Hematopoietic multipotent progenitor cell treated with erythropoietin and hydrocortisone succinate and interleukin-3 and kit ligand, for 17 days (in vitro differentiated cells): ENCODE results near the gene ASCC2.
"Not testable (repeated sequence)": the region's sequence is repeated elsewhere in the genome, so short reads cannot be mapped to it uniquely, and the experiment has no call there.

ENCODE experiments used
- DNase-seq: peaks from one replicate; pipeline ENCODE4 v3.0.0-alpha.2; 2015; ENCODE audit warnings: low spot score

Gene ASCC2

GRCh38 chr22:29784451-29785361, 53.4 kb downstream of the ASCC2 start:
- DNase-seq, result no peak

- DNase-seq, result no peak
These were observed 55.8 kb downstream of the ASCC2 start for GRCh38 chr22:29782061-29782845.

GRCh38 chr22:29780748-29781676, 57.1 kb downstream of the ASCC2 start:
- DNase-seq, result peak; percentile 57

- no peak for DNase-seq
These were observed 57.9 kb downstream of the ASCC2 start for GRCh38 chr22:29780220-29780619.

GRCh38 chr22:29773233-29773632, 64.8 kb downstream of the ASCC2 start:
- DNase-seq, result no peak

DNA sequence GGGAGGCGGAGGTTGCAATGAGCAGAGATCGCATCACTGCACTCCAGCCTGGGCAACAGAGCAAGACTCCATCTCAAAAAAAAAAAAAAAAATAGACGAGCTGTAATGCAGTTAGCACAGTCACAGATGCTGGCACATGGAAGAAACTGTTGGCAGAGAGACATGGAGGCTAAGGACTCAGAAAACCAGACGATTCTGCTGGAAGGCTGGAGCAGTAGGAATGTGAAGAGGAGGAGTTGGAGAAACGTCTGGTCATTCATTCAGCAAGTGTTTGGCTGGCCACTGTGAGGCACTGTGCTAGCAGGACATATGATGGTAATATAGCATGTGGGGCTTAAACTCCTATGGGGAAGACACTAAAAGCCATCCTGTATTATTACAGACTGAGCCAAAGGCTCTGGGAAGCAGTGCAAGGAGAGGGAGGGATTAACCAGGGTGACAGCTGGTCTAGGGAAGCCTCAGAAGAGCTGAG, 65.9 kb downstream of the ASCC2 start:
- peak; percentile 35 for DNase-seq

DNA sequence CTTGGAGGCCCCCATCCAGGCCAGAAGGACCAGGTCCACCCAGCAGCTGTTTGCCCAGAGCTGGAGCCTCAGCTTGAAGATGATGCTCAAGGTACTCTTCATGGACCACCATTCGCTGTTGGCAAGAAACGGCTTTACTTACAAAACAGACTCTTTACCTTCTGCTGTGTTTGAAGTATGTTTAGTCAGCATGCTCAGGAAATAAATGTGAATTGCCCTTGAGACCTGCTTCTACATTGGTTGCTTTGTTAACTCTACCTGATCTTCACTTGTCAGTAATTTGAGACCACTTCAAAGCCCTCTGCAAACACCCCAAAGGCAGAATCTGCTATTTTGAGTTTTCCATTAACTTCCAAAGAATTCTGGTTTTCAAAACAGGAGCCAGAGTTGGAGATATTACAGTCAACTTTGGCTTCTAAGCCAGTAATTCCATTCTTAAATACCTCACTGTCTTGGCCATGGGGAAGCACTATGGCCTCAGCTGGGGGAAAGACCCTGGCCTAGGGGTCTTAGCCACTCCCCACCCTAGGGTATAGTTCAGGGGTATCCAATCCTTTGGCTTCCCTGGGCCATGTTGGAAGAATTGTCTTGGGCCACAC, 68.3 kb downstream of the ASCC2 start:
- no peak for DNase-seq

GRCh38 chr22:29768052-29768693, 69.9 kb downstream of the ASCC2 start:
- DNase-seq, result no peak

GRCh38 chr22:29767171-29768051, 70.7 kb downstream of the ASCC2 start, which contains the start of gene UQCR10:
UQCR10 (plus strand) TSS chr22:29767369; CDS start chr22:29767399, 30 bp downstream.
- DNase-seq, result peak; percentile 97

DNA sequence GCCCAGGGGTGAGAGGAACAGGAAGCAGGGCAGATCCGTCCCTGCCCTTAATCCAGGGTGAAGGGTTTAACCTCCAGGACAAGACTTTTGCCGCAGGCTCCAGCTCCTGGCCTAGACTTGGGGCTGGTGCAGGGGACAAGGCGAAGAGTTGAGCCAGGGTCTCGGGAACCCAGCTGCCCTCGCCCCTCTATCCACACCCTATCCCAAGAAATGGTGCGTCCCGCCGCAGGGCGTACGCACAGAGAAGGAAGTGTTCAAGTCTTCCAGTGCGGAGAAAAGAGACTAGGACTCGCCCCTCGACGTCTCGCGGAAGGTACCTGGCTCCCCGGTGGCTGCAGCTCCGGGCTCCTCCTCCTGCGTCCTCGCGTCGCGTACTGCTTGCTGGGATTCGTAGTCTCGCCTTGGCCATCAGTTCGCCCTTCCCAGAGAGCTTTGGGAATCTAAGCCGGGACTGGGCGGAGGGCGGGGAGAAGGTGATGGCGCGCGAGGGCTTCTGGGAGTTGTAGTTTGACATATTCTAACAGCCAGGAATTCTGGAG, 71.4 kb downstream of the ASCC2 start, which contains the start of gene ZMAT5:
Gene ZMAT5 (minus strand): TSS at position 376 of the 539 bp plus-strand sequence. CDS start 18,463 bp downstream, outside the sequence.
- DNase-seq, result peak; percentile 97

DNA sequence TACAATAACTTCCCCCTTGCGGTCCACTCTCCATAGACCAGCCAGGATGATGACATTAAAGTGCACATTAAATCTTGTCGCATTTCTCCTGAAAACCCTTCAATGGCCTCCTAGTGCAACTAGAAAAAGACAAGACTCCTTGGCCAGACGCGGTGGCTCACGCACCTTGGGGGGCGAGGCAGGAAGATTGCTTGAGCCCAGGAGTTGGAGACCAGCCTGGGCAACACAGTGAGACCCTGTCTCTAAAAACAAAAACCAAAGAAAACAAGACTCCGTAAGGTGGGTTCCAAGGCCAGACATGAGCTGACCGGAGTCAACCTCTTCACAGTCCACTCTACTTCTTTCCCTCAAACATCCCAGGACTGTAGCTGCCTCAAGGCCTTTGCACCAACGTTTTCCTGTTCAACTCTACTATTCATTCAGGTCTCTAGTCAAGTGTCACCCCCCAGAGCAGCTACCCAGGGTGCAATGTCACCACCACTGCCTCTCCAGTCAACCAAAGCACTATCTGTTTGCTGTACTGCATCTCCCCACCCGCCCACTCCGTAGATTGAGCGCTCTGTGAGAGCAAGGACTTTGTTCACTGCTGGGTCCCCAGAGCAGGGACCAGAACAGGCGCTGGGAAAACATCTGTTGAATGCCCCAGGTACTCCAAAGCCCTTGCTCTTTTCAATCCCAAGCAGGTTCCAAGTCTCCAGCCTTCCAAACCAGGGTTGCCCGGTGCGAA, 72.0 kb downstream of the ASCC2 start:
- DNase-seq, result no peak

DNA sequence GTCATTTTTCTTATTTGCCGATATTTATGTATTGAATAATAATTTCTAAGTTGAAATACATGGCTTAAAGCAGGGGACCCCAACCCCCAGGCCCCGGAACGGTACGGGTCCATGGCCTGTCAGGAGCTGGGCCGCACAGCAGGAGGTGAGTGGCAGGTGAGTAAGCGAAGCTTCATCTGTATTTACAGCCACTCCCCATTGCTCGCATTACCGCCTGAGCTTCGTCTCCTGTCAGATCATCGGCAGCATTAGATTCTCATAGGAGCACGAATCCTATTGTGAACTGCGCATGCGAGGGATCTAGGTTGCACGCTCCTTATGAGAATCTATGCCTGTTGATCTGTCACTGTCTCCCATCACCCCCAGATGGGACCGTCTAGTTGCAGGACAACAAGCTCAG, 75.8 kb downstream of the ASCC2 start:
- DNase-seq, result no peak

DNA sequence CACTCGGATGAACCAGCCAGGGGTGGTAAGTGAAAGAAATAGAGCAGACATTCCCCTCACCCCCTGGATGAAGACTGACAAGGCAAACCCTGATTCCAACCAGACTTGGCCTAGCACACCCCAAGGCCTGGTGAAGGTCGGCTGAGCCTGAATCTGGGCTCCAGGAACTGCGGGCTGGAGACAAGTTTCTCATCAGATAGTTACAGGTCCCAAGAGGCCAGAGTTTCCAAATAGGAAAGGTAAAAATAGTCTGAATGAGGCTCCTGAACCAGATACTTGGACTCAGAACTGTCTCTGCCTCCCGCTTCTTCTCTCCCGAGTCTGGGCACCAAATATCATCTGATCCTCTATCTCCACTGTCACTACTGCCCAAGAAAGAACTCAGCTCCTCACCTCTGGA, 79.1 kb downstream of the ASCC2 start:
- no peak for DNase-seq

- no peak for DNase-seq
These were observed 79.9 kb downstream of the ASCC2 start for GRCh38 chr22:29758068-29758622.

- no peak for DNase-seq
These were observed 81.0 kb downstream of the ASCC2 start for GRCh38 chr22:29757096-29757495.

DNA sequence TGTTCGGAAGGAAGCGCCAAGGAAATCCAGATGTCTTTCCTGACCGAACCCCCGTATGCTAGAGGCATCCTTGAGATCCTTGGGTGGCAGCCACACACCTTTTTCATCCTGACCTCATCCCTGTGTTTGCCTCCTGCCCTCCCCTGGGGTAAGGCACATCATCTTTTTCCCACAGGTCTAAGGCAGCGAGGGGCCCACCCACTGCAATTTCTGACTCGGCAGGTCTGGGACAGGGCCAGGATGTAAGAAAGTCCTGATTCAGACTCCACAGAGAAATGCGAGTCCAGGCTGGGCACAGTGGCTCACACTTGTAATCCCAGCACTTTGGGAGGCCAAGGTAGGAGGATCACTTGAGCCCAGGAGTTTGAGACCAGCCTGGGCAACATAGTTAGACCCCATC, 81.7 kb downstream of the ASCC2 start:
- DNase-seq, result no peak

DNA sequence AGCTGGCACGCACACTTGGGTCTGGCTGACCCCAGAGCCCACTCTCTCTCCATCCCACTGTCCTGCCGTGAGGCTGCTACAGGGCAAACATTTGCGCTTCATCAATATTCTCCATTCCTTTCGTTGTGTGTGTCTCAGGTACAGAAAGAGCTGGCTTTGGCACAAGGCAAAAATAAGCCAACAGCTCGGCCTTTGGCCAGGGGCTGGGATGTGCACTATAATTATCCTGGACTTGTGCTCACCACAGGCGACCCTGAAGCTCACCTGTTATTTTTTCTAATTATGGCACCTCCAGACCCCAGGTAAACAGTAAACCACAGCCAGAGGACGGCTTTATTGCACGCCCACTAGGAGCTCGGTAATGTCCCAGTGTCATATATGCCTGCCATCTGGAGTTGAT, 82.2 kb downstream of the ASCC2 start:
- DNase-seq, result no peak

DNA sequence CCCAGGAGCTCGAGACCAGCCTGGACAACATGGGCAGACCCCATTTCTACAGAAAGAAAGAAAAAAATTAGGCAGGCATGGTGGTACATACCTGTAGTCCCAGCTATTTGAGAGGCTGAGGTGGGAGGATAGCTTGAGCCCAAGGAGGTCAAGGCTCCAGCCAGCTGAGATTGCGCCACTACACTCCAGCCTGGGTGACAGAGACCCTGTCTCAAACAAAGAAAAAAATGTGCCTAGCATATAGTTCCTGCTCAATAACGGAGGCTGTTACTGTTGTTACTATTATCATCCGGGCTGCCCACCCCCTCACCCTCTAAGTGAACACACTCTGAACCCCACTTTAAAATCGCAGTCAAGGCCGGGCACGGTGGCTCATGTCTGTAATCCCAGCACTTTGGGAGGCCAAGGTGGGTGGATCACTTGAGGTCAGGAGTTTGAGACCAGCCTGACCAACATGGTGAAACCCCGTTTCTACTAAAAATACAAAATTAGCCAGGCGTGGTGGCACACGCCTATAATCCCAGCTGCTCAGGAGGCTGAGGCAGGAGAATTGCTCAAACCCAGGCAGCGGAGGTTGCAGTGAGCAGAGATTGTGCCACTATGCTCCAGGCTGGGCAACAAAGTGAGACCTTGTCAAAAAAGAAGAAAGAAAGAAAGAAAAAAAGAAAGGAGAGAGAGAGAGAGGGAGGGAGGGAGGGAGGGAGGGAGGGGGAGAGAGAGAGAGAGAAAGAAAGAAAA, 83.2 kb downstream of the ASCC2 start:
- DNase-seq, result not testable (repeated sequence)
